HG02798 (cell line): ENCODE measurements around the gene C1QA.

Experiments
- ATAC-seq: cut with Tn5 transposase; IDR thresholded peaks from one replicate; pipeline ENCODE4 v1.9.1; 2021; ENCODE audit warnings: mild to moderate bottlenecking; ENCODE audit not compliant: unreplicated experiment, poor library complexity

The C1QA gene

DNA sequence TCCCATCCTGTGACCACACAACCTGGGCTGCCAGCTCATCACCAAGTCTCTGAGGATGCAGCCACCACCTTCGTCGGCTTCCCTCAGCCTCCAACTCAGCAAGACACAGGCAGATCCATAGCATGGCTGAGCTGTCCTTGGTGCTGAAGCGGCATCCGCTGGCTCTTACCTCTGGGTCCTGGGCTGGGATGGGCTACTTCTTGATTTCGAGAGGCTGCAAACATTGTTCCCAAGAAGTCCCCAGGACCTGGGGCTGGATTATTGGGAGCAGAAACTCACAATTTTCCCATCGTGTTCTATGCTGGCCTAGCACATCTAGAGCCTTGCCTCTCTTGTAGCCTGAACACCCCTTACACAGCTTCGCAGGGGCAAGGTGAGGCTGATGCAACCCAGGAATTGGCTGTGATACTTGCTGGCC is 24.9 kb upstream of the C1QA start:
- ATAC-seq = no peak

DNA sequence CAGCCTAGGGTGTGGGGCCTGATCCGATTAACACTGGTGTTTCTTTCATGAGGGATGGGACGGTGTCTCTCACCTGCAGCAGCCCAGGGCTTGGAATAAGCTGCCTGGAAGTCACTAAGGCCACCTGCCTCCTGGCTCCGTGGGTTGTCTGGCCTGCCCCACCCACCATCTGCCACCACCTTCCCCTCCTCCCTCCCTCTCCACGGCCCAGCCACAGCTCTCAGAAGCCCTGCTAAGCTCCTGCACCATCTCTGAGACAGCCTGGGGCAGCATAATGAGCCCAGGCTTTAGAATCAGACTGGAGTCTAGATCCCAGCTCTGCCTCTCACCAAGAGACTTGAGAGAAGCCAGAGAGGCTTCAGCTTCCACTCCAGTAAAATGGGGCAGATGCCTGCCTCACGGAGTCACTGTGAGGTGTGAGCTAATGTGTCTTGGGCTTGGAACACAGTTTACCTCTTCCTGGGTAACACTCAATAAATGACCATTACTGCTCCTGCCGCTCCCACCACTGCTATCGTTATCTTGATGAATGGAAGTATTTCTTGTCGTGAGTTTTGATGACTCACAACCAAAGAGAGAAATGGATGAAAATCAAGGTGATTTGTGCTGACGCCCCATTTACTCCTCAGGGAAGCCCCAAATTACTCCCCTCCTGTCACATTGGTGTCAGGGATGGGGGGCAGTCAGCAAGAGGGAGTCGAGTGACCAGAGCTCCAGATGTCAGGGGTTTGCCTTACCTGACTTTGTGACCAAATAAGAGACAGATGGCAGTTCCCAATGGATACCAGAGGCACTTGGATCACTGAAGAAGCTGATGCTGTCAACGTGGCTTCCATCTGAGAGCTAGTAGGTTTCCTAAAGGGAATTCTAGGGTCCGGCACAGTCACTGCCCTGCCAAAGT is 23.5 kb upstream of the C1QA start:
- no peak for ATAC-seq

DNA sequence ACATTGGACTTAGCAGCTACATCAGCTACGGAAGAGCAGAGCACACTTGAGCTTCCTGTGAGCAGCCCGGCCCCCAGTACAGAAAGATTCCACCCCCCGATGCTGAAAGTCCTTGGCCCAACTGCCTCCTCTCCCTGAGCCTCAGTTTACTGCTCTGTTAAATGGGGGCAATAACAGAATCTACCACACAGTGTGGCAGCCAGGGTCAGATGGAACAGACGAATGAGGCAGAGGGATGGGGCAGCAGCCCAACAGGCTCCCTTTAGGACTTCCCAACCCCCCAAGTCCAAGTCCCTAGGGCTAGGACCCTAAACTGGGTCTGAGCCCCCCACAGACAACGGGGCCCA is 22.9 kb upstream of the C1QA start:
- ATAC-seq = no peak

DNA sequence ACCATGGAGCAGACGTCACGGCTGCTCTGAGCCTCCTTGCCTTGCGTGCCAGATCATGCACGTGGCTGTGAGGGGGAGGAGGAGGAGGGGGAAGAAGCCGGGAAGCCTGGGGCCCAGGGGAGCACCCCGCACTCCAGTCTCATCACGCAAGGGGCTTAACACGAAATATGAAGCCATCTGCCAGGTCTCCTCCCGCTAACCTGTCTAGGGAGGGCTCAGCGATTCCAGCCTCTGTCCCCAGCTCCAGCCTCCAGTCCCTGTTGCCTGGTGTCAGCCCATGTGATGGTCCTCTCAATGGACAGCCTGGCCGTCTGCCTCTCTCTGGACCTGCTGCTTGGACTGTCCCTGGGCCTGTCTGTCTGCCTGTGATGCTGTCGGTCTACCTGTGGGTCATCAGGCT is 22.5 kb upstream of the C1QA start:
- no peak for ATAC-seq

DNA sequence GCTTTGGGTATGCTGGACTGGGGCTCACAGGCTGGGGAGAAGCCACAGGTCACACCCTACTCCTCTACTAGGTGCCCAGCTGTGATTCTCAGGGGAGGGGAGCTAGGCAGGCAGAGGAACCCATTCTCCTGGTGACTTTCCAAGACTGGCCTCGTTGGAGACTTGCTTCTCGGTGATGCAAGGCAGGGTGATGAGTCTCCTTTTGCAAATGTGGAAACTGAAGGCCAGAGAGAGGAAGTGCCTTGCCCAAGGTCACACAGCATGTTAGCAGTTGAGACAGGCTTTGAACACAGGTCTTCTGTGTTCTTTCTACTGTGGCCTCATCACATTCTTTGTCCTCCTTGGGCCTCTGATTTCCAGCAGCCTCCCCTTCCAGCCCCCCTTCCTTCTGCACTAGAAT is 20.5 kb upstream of the C1QA start:
- ATAC-seq = no peak

DNA sequence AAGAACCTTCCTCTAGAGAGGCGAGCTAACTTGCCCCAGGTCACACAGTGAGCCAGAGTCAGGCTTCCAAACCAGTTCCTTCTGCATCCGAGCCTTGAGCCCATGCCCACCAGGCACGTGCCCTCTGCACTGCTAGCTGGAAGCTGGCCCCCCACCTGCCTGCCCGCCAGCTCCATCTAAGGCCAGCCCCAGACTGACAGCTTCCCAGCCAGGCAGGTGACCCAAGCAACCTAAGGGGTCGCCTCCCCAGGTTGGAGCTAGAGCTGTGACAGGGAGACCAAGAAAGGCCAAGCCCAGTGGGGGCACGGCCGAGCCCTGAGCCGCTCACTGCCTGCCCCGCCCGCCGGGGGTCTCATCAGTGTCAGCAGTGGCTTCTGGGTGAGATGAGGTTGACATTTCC is 19.9 kb upstream of the C1QA start:
- no peak for ATAC-seq

DNA sequence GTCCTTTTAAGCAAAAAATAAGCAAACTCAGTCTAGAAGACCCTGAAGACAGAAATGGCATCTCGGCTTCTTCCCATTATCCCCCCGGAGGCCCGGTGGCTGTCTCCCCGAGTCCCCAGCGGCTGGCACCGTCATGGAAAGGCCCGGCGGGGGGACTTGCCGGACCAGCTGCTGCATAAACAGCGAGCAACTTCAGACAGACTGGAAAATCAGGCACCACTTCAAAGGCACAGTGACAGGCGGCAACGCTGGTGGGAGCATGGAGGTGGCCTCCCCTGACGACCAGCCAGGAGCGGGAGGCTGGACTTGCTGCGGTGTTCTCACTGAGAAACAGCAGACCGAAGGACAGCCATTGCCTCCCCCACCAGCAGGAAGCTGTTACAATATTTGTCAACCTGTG is 18.4 kb upstream of the C1QA start:
- ATAC-seq = no peak

DNA sequence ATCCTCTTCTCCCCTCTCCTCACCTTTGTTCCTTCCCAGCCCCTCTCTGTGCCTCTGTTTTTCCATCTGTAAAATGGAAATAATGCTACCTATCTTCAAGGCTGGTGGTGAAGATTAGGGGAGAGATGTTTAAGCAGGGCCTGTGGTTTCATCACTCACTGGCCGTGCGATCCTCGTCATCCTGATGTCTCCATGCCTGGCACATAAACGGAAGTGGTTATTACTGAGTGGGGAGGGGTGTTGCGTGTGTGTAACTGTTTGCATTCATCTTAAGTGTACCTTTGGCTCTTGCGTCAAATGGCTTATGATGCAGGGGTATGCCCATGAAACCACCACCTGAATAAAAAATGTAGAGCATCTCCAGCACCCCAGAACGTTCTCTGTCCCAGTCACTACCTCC is 17.2 kb upstream of the C1QA start:
- ATAC-seq = no peak

DNA sequence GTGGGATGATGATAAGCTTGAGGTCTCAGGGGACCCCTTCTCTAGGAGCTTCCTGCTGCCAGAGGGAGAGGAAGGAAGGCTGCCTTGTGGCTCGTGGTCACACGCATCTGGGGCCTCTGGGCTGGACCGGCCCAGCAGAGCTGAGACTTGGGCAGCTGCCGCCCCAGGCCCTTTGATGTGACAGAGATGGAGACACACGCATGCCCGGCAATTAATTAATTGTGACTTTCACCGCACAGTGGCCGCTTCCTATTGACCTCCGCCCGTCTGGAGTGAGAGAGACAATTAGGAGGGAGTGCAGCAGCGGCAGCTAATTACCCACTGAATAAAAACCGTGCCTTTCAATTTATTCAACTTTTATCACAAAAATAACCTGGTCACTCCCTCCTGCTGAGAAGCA is 16.6 kb upstream of the C1QA start:
- ATAC-seq = no peak

DNA sequence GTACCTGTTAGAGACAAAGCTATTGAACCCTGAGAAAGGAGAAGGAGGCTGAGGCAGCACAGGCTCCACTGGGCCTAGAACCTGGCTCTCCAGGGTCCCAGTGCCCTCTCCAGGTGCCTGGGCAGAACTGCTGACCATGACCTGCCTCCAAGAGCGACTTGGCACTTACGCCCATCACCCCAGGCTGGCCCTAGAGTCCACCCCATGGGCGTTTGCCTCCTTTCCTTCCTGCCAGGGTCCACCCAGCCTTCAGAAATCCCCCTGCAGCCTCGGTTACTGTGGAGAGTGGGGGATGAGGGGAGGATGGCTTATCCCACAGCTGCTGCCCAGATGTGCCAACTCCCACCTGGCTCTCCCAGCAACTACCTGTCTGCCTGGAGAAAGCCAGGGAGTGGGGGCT is 14.7 kb upstream of the C1QA start:
- ATAC-seq = no peak

DNA sequence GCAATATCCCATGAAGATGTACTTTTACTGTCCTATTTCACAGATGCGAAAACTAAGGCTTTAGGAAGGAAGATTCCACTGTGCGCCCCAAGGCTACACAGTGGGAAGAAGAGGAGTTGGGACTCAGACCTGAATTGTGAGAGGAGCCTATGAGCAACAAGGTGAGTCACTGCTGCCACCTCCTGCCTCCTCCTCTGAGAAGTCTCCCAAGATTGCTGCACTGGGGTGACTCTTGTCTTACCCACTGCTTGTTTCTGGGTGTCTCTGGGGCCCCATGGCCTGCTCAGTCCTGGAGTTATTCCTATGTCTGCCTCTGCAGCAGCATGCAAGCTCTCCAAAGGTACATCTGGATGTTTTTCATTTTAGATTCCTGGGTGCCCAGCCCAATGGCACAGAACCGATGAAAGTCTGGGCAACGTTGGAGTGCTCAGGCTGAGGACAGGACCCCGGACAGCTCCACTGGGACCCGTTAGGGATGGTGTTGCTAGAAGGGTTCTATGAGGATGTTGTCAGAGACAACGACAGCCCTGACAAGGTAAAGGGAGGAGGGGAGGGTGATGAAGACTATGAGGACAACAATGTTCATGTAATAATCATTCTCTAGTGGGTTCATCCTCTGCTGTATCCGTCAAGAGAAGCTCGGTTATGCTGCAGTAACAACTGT is 11.0 kb upstream of the C1QA start:
- ATAC-seq = no peak

DNA sequence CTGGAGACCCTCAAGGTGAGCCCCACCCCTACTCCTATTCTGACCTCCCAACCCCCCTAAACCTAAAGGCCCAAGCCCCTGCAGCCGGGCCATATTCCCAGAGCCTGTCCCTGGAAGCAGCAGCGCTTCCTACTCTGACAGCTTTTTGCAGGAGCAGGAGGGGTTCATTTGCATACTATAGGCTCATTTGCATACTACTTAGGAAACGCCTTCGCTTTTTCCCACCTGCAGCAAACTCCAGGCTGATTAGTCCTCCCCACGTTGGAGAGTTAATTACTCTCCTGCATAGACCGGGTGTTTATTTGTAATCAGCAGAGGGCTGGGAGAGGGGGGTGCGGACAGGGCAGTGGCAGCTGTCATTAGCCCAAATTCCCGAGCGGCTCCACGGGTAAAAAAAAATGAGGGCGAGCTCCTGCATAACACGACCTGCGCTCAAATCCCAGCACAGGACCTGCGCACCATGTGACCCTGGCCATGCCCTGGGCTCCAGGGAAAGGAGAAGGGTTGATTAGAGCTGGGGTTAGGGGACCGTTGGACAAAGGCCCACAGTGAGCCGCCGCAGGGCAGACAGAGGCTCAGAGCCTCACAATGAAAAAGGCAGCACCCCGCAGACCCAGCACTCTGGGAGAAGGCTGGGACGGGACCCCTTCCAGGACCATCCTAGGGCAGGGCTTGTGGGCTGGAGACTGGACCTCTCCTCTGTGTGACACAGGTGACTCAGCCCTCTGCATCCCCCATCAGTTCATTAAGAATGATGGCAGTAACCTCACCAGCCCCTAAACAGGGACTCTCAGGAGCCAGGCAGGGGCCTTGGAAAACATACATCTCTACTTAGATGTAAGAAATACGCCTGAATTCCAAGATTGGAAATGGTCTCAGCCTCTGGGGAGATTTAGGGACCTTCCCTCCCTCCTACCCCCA is 9.9 kb upstream of the C1QA start:
- ATAC-seq = no peak

DNA sequence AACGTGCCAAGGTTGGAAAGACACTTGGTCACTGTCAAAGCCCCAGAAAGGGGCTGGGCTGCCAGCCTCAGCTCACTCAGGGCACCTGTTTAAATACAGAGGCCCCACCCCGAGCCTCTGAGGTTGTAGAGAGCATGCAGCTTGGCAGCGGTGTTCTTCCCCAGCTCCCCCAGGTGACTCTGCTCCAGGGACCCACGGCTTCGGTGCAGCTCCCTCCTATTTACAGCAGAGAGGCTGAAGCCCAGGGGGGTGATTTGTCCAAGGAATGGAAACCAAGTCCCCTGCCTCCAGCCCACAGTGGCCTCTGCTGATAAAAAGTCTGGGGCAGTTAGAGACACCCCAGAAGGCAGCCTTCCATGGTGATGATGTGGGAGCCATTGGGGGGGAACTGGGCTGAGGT is 9.1 kb upstream of the C1QA start:
- no peak for ATAC-seq

DNA sequence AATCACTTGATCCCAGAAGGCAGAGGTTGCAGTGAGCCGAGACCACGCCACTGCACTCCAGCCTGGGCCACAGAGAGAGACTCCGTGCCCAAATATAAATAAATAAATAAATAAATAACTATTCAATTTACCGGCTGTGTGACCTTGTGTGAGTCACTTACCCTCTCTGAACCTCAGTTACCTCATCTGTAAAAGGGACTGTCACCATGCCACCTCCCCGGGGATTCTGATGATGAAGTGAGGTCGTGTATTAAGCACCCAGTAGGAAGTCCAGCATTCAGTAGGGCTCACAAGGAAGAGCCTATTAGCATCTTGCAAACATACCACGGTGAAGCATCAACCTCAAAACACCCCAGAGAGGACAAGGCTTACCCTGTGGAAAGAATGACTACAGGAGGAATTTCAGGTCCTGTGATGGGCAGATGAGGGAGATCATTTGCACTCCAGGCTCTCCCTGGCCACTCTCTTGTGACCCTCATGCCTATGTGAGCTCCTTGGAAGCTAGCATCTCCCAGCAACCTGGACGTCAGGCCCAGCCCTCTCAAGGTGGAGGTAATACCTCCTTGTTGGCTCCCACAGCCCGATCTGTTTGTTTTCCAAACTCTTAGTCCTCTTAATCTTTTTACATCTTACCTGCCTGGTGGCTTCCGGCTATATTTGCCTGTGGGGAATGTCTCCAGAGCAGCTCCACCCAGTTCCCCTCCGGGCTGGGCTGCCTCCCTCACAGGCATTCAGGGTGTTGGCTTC is 7.6 kb upstream of the C1QA start:
- no peak for ATAC-seq

DNA sequence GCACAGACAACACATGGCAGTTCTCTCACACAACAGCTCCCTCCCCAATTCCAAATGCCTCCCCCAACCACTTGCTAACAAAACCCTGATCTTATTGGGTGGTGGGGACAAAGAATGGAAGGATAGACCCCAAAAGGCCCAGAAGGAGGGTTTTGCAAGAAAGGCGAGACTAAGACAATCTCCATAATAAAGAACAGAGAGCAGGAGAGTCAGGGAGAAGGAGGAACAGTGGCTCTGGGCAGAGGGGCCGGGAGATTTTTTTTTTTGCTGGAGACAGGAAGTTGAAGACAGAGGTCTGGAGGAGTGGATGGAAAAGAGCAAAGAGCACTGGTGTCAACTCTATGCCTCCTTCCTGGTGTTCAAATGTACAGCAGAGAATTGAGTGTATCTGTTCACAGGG is 6.5 kb upstream of the C1QA start:
- ATAC-seq = no peak

DNA sequence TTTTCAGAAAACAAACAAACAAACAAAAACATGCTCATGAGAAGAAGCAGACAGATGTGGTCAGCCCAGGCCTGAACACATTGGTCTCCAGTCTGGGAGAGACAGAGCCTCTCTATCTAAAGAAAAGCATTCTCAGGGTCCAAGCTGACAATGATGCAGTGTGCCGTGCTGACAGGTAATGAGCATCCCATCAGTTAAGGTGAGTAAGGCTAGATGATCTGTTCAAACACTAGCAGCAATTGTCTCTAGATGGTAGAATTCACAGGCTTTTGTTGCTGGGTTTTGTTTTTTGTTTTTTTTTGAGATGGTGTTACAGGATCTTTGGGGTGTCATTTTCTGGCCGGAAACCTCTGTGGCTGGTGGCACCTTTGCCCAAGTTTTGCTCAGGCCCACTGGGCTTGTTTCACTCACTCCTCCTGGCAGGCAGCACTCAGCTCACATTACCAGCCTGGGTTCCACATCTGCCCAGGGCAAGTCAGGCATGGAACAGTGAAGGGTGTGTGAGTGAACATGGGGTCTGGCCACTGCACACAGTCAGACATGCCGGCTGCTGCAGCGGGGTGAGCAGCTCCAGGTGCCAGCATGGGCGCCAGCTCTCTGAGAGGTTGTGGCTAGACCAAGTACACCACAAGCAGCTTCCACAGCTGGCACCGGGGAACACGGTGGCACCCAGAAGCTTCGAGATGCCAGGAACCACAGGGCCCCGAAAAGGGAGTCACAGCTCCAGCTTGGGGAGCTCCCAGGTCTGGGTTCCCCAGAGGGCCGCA is 2.5 kb upstream of the C1QA start:
- no peak for ATAC-seq

DNA sequence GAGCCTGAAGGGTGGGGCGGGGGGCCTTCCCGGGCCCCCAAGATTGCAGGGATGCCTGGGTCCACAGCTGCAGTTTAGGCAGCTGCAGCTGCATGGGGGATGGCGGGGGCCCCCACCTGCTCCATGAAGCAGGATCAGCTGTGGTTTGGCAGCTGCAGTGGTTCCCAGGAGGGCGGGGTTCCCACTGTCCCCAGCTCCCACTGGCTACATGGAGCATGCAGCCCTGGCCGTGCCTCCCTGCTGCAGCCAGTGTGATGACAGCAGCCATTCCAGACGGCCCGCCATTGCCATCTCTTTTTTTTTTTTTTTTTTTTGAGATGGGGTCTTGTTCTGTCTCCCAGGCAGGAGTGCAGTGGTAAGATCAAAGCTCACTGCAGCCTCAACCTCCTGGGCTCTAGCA is 992 bp upstream of the C1QA start:
- ATAC-seq = no peak

DNA sequence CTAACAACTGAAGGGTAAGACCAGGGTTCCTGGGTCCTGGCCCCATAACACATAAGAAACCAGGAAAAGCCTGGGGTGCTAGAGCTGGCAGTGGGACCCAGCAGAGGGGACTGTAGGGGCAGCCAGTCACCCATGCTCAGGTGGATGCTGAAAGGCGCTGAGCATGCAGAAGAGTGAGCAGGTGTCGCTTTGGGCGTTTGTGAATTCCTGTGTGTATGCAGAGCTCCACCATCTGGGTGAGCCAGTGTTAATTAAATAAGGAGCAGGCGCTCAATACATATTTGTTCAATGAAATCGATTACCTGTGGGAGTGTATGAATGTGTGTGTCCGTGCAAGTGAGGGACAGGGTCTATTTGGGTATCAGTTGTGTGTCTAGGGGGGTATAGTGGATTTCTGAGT is 499 bp downstream of the C1QA start:
- ATAC-seq = no peak

DNA sequence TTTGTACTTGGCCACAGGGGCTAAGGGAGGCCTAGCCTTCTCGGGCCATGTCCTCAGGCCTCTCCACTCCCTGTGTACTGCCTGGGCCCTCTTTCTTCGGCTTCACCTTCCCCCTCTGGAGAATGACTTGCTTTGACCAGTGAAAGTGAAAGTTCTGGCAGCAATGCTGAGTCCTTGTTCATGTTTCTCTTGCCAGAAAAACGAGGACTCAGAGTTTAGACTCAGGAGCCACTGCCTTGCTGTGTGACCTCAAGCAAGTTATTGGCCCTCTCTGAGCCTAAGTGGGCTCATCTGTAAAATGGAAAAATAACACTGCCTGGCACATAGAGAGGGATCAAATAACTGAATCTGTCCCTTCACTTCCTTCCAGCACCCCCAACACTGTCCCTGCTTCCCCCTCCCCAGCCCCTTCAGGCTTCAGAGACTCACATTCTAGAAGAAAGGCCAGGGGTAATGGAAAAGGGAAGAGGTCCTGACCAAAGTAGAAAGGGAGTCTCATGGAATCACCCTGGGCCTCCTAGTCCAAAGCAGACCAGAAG is 1.5 kb downstream of the C1QA start:
- ATAC-seq = no peak
